Endothelial cell of umbilical vein (primary cell): ENCODE data around the gene THBS3. TPM values are rescaled to one million over a fixed set of nuclear protein-coding genes. Genes with fewer than 3 reads are reported as not detected.

ENCODE experiments used
- BruUV-seq: library from RNA; stranded (reverse); fragments of 400-500 nt; replicated peaks from 2 replicates; lab custom pipeline; 2021; lab: Mats Ljungman, UMichigan
- CTCF ChIA-PET: fragments of 300-600, 350-600 bp; sonication (Branson Sonifier 250); formaldehyde crosslinking; loops from one replicate; lab custom pipeline; 2021; ENCODE audit warnings: antibody characterized with exemption, inconsistent platforms; lab: Charles Lee
- POLR2A ChIA-PET: fragments of 300-600, 350-600 bp; sonication (Branson Sonifier 250); formaldehyde crosslinking; loops from one replicate; lab custom pipeline; 2021; ENCODE audit warnings: antibody characterized with exemption, inconsistent platforms; lab: Charles Lee
- DNase-seq: peaks from one replicate; pipeline ENCODE4 v3.0.0-alpha.2; 2011; ENCODE audit warnings: low read depth, low spot score
- FAIRE-seq: peaks from 2 replicates; lab custom pipeline; 2011; peaks lifted over from hg19 to GRCh38; lab: Jason Lieb, UNC
- H2AFZ ChIP-seq: 2 replicates; pipeline ENCODE4 v1.6.0; 2012; ENCODE audit warnings: low read depth, low read length, control low read depth, inconsistent platforms
- H3K27ac ChIP-seq: 2 replicates; pipeline ENCODE4 v1.5.1; 2011; ENCODE audit warnings: low read depth, mild to moderate bottlenecking, control low read depth, low read length, moderate library complexity; ENCODE audit not compliant: insufficient read depth
- H3K27me3 ChIP-seq, 2 experiments: 2 replicates each; pipeline versions ENCODE4 v1.6.0 to v1.6.1; 2011; ENCODE audit warnings: low read length in 2 of 2, mixed read lengths in 1 of 2; ENCODE audit not compliant: control insufficient read depth in 2 of 2, insufficient read depth in 2 of 2
- H3K36me3 ChIP-seq, 2 experiments: 2 replicates in 1 of 2; 3 replicates in 1 of 2; pipeline ENCODE4 v1.5.1; 2011; ENCODE audit warnings: low read length in 2 of 2, mild to moderate bottlenecking in 1 of 2, moderate library complexity in 1 of 2; ENCODE audit not compliant: control insufficient read depth in 2 of 2, insufficient read depth in 2 of 2; ENCODE audit errors: extremely low read depth in 1 of 2
- H3K4me1 ChIP-seq: 3 replicates; pipeline ENCODE4 v1.5.1; 2011; ENCODE audit warnings: mild to moderate bottlenecking, low read length; ENCODE audit not compliant: control insufficient read depth, insufficient read depth; ENCODE audit errors: extremely low read depth
- H3K4me2 ChIP-seq: 2 replicates; pipeline ENCODE4 v1.6.1; 2011; ENCODE audit warnings: low read length, control low read depth, mixed read lengths; ENCODE audit not compliant: insufficient read depth
- H3K4me3 ChIP-seq, 3 experiments: fragments of 200-600 bp in 1 of 3; sonication (generic), shearing (Covaris generic) in 1 of 3; replicated peaks in 1 of 3; 2 replicates each; pipeline ENCODE4 v1.5.1; 2011 to 2016; ENCODE audit warnings: control low read depth in 3 of 3, low read length in 3 of 3, mild to moderate bottlenecking in 2 of 3, inconsistent platforms in 1 of 3, low read depth in 1 of 3, moderate library complexity in 1 of 3; ENCODE audit not compliant: insufficient read depth in 1 of 3
- H3K79me2 ChIP-seq: 2 replicates; pipeline ENCODE4 v1.6.0; 2012; ENCODE audit warnings: low read length, inconsistent platforms; ENCODE audit not compliant: control insufficient read depth, insufficient read depth
- H3K9ac ChIP-seq: replicated peaks from 2 replicates; pipeline ENCODE3; 2011; ENCODE audit warnings: low read length, control low read depth; ENCODE audit not compliant: insufficient read depth; ENCODE audit errors: extremely low read depth
- H3K9me1 ChIP-seq: replicated peaks from 3 replicates; pipeline ENCODE4 v1.6.0; 2011; ENCODE audit warnings: mild to moderate bottlenecking, low read length; ENCODE audit not compliant: control insufficient read depth, insufficient read depth; ENCODE audit errors: extremely low read depth
- H3K9me3 ChIP-seq: replicated peaks from 2 replicates; pipeline ENCODE4 v1.5.1; 2012; ENCODE audit warnings: low read length, inconsistent platforms; ENCODE audit not compliant: control insufficient read depth, insufficient read depth
- H4K20me1 ChIP-seq: replicated peaks from 2 replicates; pipeline ENCODE3; 2011; ENCODE audit warnings: mild to moderate bottlenecking, low read length; ENCODE audit not compliant: control insufficient read depth, insufficient read depth; ENCODE audit errors: extremely low read depth
- CTCF ChIP-seq, 2 donors: IDR thresholded peaks; 1 replicate in 1 of 2; 2 replicates in 1 of 2; pipeline ENCODE4 v1.5.1; 2011; ENCODE audit warnings: low read length in 2 of 2, mild to moderate bottlenecking in 2 of 2, moderate library complexity in 2 of 2, control low read depth in 1 of 2, inconsistent platforms in 1 of 2, low read depth in 1 of 2; ENCODE audit not compliant: insufficient read depth in 1 of 2; ENCODE audit errors: extremely low read depth in 1 of 2
- EZH2 ChIP-seq: IDR thresholded peaks from 2 replicates; pipeline ENCODE4 v1.6.1; 2012; ENCODE audit warnings: borderline replicate concordance, low read depth, mild to moderate bottlenecking, moderate library complexity, low read length, inconsistent platforms; ENCODE audit not compliant: severe bottlenecking
- FOS ChIP-seq: IDR thresholded peaks from 2 replicates; pipeline ENCODE4 v1.6.1; 2011; ENCODE audit warnings: mild to moderate bottlenecking, low read length, moderate library complexity, borderline replicate concordance; ENCODE audit not compliant: insufficient read depth
- GATA2 ChIP-seq: IDR thresholded peaks from 2 replicates; pipeline ENCODE4 v1.7.0; 2011; ENCODE audit warnings: low read depth, mild to moderate bottlenecking, moderate library complexity, mixed read lengths, low read length; ENCODE audit not compliant: insufficient read length, insufficient read depth
- JUN ChIP-seq: IDR thresholded peaks from 2 replicates; pipeline ENCODE4 v1.6.1; 2011; ENCODE audit warnings: borderline replicate concordance, low read depth; ENCODE audit not compliant: insufficient read length, insufficient read depth
- MAX ChIP-seq: IDR thresholded peaks from 2 replicates; pipeline ENCODE4 v1.6.1; 2011; ENCODE audit not compliant: insufficient read depth, insufficient read length
- MYC ChIP-seq: IDR thresholded peaks from one replicate; pipeline ENCODE4 v1.6.1; 2011; ENCODE audit warnings: mild to moderate bottlenecking, low read depth, low read length
- POLR2A ChIP-seq: IDR thresholded peaks from 2 replicates; pipeline ENCODE4 v1.6.1; 2012; ENCODE audit warnings: low read depth, mild to moderate bottlenecking, control low read depth, low read length
- POLR2AphosphoS5 ChIP-seq: IDR thresholded peaks from 2 replicates; pipeline ENCODE4 v1.6.1; 2012; ENCODE audit warnings: low read depth, mild to moderate bottlenecking, control low read depth, low read length, moderate library complexity; ENCODE audit not compliant: insufficient read depth
- dilution Hi-C: fragments of 300-500 bp; cut with MboI; formaldehyde crosslinking; loops from one replicate; pipeline ENCODE4 v1.15.0; 2019; ENCODE audit warnings: low sequenced_read_pairs; ENCODE audit not compliant: extremely low pct_ligation_motif_present
- intact Hi-C: fragments of 100-400 bp; cut with micrococcal nuclease; formaldehyde crosslinking; loops from one replicate; pipeline ENCODE4 v1.10.0; 2022
- polyA plus RNA-seq, 4 experiments: library from polyadenylated mRNA; depleted of rRNA in 3 of 4; stranded (reverse) in 3 of 4; unstranded in 1 of 4; fragments of >200 nt; gene quantifications; 2 replicates each; pipeline versions ENCODE4 v1.2.1 to v1.2.3, GENCODE V29; 2011 to 2012; ENCODE audit warnings: missing spikeins in 1 of 4
- total RNA-seq: library from RNA; stranded (reverse); gene quantifications from 2 replicates; pipeline ENCODE4 v1.2.3, GENCODE V29; 2021

Gene THBS3
- total and polyA plus RNA-seq, 2 donors (not counting 3 experiments of a cell fraction or from before 2014, with no cell fraction given) = 23.6 to 25.7 TPM

GRCh38 chr1:155183775-155184221, 23.9 kb downstream of the THBS3 start:
- TF ChIP-seq EZH2 (no peak), POLR2A (no peak), CTCF (IDR thresholded peaks at IDR 0.05; ENCODE audit: extremely low read depth in 1 of 2, insufficient read depth in 1 of 2, low read depth in 1 of 2, low read length in 2 of 2) (no peak), MAX (no peak), GATA2 (no peak), FOS (no peak), POLR2AphosphoS5 (no peak), JUN (no peak), MYC (no peak)
- no peak overlapping the region for H2AFZ ChIP-seq
- dilution Hi-C loops (no loop called here), intact Hi-C loops (no loop called here)
- no peak overlapping the region for H3K4me2 ChIP-seq
- H3K9me3 ChIP-seq = no peaks in the 10 kb centered on the region
- ChIA-PET POLR2A (no interaction called here), CTCF (interaction anchor here (1.3 to 3.3 kb wide), 2 partner anchors 10 to 11 kb away, joined by 5 to 35 read pairs; partner anchors contain the start of gene KRTCAP2)
- peaks cover 0 to 11% of the 10 kb centered on the region in 2 experiments for H3K36me3 ChIP-seq
- no peaks in the 10 kb centered on the region for H3K9me1 ChIP-seq
- no peaks in the 10 kb centered on the region for H3K27me3 ChIP-seq
- no TSS peak for BruUV-seq
- H3K9ac ChIP-seq = no peak overlapping the region
- no peak overlapping the region for H3K4me3 ChIP-seq
- H3K79me2 ChIP-seq = no peaks in the 10 kb centered on the region
- H3K4me1 ChIP-seq = no peaks in the 10 kb centered on the region
- DNase-seq (no peak), FAIRE-seq (no peak)
- H3K27ac ChIP-seq = no peak overlapping the region
- no peaks in the 10 kb centered on the region for H4K20me1 ChIP-seq
